GM12878 (cell line): ENCODE data around the gene TP53I3. TPM values are rescaled to one million over a fixed set of nuclear protein-coding genes. Genes with fewer than 3 reads are reported as not detected.

Source experiments
- BMI1 ChIP-seq: fragments of 450-650 bp; IDR thresholded peaks from 2 replicates; pipeline ENCODE4 v1.6.1; 2016; ENCODE audit warnings: mild to moderate bottlenecking, moderate library complexity, borderline replicate concordance
- CHD4 ChIP-seq: fragments of 200-600 bp; sonication (generic); IDR thresholded peaks from 2 replicates; pipeline ENCODE4 v1.6.1; 2016; ENCODE audit warnings: mild to moderate bottlenecking
- EP300 ChIP-seq, 2 experiments: fragments of 150-350 bp in 1 of 2; IDR thresholded peaks; 2 replicates each; pipeline ENCODE4 v1.6.1; 2011 to 2012; ENCODE audit warnings: low read depth in 2 of 2, low read length in 2 of 2, borderline replicate concordance in 1 of 2, improper control_type of control experiment in 1 of 2, inconsistent platforms in 1 of 2; ENCODE audit not compliant: control insufficient read depth in 1 of 2
- ESRRA ChIP-seq: IDR thresholded peaks from 2 replicates; pipeline ENCODE4 v1.6.1; 2012; ENCODE audit warnings: mild to moderate bottlenecking, low read length, improper control_type of control experiment
- HDAC2 ChIP-seq: fragments of 200-600 bp; sonication (generic); IDR thresholded peaks from 2 replicates; pipeline ENCODE4 v1.6.1; 2017
- HDAC6 ChIP-seq: fragments of 200-600 bp; sonication (generic); IDR thresholded peaks from one replicate; pipeline ENCODE4 v1.8.0; 2017; ENCODE audit warnings: antibody characterized with exemption; ENCODE audit not compliant: unreplicated experiment
- JUND ChIP-seq: IDR thresholded peaks from 2 replicates; pipeline ENCODE4 v1.6.1; 2012; ENCODE audit warnings: low read depth, mild to moderate bottlenecking, low read length, improper control_type of control experiment, moderate library complexity
- RBBP5 ChIP-seq: fragments of 200-600 bp; sonication (generic); conservative IDR thresholded peaks from 2 replicates; pipeline ENCODE4 v1.6.1; 2016
- SIN3A ChIP-seq: IDR thresholded peaks from 2 replicates; pipeline ENCODE4 v1.6.1; 2012; ENCODE audit warnings: low read depth, low read length, improper control_type of control experiment
- SPI1 ChIP-seq: IDR thresholded peaks from 2 replicates; pipeline ENCODE4 v1.6.1; 2011; ENCODE audit warnings: low read depth, mild to moderate bottlenecking, low read length, moderate library complexity, borderline replicate concordance; ENCODE audit not compliant: insufficient read depth
- SREBF2 ChIP-seq: IDR thresholded peaks from 2 replicates; pipeline ENCODE4 v1.6.1; 2012; ENCODE audit warnings: mild to moderate bottlenecking, low read length
- STAT1 ChIP-seq: fragments of 450-650 bp; conservative IDR thresholded peaks from 2 replicates; pipeline ENCODE4 v1.6.1; 2014; ENCODE audit warnings: antibody characterized with exemption, mild to moderate bottlenecking
- YY1 ChIP-seq: IDR thresholded peaks from 2 replicates; pipeline ENCODE4 v1.6.1; 2011; ENCODE audit warnings: low read depth, mild to moderate bottlenecking, low read length
- ZNF217 ChIP-seq: fragments of 450-650 bp; IDR thresholded peaks from 2 replicates; pipeline ENCODE4 v1.6.1; 2017; ENCODE audit warnings: antibody characterized with exemption, mild to moderate bottlenecking
- ZZZ3 ChIP-seq: IDR thresholded peaks from 2 replicates; pipeline ENCODE4 v1.6.1; 2011; ENCODE audit warnings: low read depth; ENCODE audit not compliant: control insufficient read depth, insufficient read length
- polyA plus RNA-seq, 11 experiments: library from polyadenylated mRNA; depleted of rRNA in 4 of 11; unstranded in 6 of 11; stranded (reverse) in 5 of 11; fragments of >200 nt; fragmentation: Nextera tagmentation in 4 of 11; fragmentation: Illumina TruSeq in 1 of 11; extraction: Ambion mirVana in 4 of 11; extraction: Trizol in 1 of 11; gene quantifications; 1 replicate in 1 of 11; 2 replicates in 10 of 11; pipeline versions ENCODE4 v1.2.1 to v1.2.3, GENCODE V29; 2011 to 2016; ENCODE audit warnings: inconsistent platforms in 2 of 11, missing spikeins in 2 of 11, low read depth in 1 of 11
- total RNA-seq, 4 experiments: library from RNA; depleted of rRNA in 3 of 4; stranded (reverse); fragments of >200 nt in 3 of 4; fragmentation: Illumina TruSeq in 1 of 4; extraction: Trizol in 1 of 4; gene quantifications; 2 replicates each; pipeline versions ENCODE4 v1.2.1 to v1.2.3, GENCODE V29; 2013 to 2021
- TF ChIP-seq, protein P1 (sequence below): fragments of 450-650 bp; IDR thresholded peaks from 2 replicates; pipeline ENCODE4 v1.6.1; 2014; ENCODE audit warnings: mild to moderate bottlenecking
- TF ChIP-seq, protein P2 (sequence below): fragments of 450-650 bp; IDR thresholded peaks from 2 replicates; pipeline ENCODE4 v1.6.1; 2016; ENCODE audit warnings: mild to moderate bottlenecking, moderate library complexity, borderline replicate concordance
- TF ChIP-seq, protein P3 (sequence below): fragments of 450-650 bp; formaldehyde crosslinking; IDR thresholded peaks from 2 replicates; pipeline ENCODE4 v1.4.0; 2022; ENCODE audit warnings: mild to moderate bottlenecking, moderate library complexity
- TF ChIP-seq, protein P4 (sequence below): fragments of 450-650 bp; IDR thresholded peaks from 2 replicates; pipeline ENCODE4 v1.6.1; 2018; ENCODE audit warnings: borderline replicate concordance, mild to moderate bottlenecking; ENCODE audit not compliant: partially characterized antibody

Gene TP53I3
- total and polyA plus RNA-seq, 10 of the 15 experiments (the other 5 are each of a cell fraction or from before 2014, with no cell fraction given): 1.4 to 57.4 (median 11.6) TPM

DNA sequence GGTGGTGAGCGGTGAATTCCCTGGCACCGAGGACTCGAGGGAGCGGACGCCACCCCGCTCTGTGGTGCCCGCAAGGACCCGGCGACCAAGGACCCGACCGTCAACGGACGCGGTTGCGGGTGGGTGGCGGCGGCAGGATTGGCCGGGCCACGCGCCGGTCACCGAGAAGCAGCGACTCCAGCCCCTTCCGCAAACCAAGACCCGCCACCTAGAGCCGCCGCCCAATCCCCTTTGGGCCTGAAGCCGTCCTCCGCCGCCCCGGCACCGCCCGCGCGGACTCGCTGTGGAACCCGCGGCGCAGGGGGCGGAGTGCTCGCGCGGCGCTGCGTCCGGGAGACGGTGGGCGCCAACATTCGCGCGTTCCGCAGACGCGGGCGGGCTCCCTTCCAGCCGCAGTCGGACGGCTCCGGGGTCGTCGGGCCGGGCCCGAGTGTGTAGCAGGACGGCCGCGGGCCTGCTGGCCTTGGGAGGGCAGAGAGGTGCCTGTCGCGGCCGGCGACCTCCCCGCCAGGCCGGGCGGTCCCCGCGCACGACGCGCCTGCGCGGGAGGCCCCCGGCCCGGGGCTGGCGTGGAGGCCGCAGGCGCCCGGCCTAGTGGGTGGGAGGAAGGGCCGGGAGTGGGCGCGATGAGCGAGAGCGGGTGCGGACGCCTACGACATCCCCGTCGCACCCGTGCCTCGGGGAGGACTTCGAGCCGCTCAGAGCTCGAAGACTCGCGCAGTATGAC lies 38.7 kb upstream of the TP53I3 start, which contains the start of the genes FAM228B and PFN4 (continued):
- TF ChIP-seq, protein P1, sequence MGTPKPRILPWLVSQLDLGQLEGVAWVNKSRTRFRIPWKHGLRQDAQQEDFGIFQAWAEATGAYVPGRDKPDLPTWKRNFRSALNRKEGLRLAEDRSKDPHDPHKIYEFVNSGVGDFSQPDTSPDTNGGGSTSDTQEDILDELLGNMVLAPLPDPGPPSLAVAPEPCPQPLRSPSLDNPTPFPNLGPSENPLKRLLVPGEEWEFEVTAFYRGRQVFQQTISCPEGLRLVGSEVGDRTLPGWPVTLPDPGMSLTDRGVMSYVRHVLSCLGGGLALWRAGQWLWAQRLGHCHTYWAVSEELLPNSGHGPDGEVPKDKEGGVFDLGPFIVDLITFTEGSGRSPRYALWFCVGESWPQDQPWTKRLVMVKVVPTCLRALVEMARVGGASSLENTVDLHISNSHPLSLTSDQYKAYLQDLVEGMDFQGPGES: peak; percentile 61
- TF ChIP-seq BMI1 (no peak), YY1 (peak; percentile 36; the same call in 1 of the 2 replicates), EP300 (IDR thresholded peaks at IDR 0.05; ENCODE audit: borderline replicate concordance in 1 of 2, control insufficient read depth in 1 of 2, low read depth in 2 of 2, low read length in 2 of 2) (no peak), JUND (no peak), CHD4 (no peak), SIN3A (no peak), STAT1 (0 out of 2 replicates have a peak, but pooled peaks have one; percentile 34), SPI1 (no peak; the same call in 1 of the 2 replicates), ZZZ3 (no peak), RBBP5 (no peak), SREBF2 (no peak), HDAC2 (no peak), ESRRA (peak; percentile 8), ZNF217 (peak; percentile 73), HDAC6 (no peak)
- TF ChIP-seq, protein P2, sequence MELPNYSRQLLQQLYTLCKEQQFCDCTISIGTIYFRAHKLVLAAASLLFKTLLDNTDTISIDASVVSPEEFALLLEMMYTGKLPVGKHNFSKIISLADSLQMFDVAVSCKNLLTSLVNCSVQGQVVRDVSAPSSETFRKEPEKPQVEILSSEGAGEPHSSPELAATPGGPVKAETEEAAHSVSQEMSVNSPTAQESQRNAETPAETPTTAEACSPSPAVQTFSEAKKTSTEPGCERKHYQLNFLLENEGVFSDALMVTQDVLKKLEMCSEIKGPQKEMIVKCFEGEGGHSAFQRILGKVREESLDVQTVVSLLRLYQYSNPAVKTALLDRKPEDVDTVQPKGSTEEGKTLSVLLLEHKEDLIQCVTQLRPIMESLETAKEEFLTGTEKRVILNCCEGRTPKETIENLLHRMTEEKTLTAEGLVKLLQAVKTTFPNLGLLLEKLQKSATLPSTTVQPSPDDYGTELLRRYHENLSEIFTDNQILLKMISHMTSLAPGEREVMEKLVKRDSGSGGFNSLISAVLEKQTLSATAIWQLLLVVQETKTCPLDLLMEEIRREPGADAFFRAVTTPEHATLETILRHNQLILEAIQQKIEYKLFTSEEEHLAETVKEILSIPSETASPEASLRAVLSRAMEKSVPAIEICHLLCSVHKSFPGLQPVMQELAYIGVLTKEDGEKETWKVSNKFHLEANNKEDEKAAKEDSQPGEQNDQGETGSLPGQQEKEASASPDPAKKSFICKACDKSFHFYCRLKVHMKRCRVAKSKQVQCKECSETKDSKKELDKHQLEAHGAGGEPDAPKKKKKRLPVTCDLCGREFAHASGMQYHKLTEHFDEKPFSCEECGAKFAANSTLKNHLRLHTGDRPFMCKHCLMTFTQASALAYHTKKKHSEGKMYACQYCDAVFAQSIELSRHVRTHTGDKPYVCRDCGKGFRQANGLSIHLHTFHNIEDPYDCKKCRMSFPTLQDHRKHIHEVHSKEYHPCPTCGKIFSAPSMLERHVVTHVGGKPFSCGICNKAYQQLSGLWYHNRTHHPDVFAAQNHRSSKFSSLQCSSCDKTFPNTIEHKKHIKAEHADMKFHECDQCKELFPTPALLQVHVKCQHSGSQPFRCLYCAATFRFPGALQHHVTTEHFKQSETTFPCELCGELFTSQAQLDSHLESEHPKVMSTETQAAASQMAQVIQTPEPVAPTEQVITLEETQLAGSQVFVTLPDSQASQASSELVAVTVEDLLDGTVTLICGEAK: no peak
- TF ChIP-seq, protein P3, sequence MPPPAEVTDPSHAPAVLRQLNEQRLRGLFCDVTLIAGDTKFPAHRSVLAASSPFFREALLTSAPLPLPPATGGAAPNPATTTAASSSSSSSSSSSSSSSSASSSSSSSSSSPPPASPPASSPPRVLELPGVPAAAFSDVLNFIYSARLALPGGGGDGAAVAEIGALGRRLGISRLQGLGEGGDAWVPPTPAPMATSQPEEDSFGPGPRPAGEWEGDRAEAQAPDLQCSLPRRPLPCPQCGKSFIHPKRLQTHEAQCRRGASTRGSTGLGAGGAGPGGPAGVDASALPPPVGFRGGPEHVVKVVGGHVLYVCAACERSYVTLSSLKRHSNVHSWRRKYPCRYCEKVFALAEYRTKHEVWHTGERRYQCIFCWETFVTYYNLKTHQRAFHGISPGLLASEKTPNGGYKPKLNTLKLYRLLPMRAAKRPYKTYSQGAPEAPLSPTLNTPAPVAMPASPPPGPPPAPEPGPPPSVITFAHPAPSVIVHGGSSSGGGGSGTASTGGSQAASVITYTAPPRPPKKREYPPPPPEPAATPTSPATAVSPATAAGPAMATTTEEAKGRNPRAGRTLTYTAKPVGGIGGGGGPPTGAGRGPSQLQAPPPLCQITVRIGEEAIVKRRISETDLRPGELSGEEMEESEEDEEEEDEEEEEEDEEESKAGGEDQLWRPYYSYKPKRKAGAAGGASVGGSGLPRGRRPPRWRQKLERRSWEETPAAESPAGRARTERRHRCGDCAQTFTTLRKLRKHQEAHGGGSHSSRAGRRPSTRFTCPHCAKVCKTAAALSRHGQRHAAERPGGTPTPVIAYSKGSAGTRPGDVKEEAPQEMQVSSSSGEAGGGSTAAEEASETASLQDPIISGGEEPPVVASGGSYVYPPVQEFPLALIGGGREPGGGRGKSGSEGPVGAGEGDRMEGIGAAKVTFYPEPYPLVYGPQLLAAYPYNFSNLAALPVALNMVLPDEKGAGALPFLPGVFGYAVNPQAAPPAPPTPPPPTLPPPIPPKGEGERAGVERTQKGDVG (CRISPR knock-in tag): no peak
- TF ChIP-seq, protein P4, sequence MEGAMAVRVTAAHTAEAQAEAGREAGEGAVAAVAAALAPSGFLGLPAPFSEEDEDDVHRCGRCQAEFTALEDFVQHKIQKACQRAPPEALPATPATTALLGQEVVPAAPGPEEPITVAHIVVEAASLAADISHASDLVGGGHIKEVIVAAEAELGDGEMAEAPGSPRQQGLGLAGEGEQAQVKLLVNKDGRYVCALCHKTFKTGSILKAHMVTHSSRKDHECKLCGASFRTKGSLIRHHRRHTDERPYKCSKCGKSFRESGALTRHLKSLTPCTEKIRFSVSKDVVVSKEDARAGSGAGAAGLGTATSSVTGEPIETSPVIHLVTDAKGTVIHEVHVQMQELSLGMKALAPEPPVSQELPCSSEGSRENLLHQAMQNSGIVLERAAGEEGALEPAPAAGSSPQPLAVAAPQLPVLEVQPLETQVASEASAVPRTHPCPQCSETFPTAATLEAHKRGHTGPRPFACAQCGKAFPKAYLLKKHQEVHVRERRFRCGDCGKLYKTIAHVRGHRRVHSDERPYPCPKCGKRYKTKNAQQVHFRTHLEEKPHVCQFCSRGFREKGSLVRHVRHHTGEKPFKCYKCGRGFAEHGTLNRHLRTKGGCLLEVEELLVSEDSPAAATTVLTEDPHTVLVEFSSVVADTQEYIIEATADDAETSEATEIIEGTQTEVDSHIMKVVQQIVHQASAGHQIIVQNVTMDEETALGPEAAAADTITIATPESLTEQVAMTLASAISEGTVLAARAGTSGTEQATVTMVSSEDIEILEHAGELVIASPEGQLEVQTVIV: peak; percentile 31
